Measurements from ENCODE around the gene ZNF101.

The ZNF101 gene

DNA sequence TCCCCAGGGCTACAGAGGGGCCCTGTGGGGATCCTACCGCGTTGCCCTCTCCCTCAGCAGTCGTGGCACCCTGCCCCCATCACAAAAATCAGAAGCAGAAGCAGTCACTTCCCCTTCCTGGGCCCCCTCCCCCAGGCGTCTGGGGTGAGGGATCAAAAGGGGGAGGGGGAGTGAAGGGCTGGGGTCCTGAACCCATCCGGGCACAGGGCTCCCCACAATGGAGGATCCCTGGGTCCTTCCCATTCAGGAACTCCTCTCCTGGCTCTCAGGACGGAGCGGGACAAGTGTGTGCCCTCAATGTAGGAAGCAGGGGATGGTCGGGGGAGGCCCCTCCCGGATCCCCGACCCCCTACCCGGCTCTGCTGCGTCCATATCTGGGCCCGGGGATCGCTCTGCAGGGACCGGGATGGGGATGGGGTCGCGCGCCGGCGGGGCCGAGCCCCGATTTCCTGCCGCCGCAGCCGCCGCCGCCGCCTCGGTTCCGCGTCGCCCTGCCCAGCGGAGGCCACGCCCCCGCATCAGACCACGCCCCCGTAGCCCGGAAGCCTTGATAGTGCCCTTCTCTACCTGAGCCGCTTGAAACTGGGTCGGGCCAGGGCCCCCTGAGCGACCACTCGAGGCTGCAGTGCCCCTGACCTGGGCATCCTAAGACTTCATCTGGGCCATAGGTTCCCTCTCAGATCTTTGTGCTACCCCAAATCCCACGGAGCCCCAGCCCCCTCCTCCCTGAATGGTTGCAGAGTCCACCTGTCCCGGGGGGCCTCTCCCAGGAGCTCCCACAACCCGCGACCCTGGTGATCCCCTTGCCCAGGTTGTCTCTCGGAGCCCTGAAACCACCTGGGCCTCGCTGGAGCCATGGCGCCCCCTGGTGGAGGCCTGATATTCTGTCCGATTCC, 25.2 kb upstream of the ZNF101 start, which contains the start of gene GMIP:
GMIP (minus strand) TSS at position 500 of the 896 bp plus-strand sequence; CDS start at position 372, 128 bp downstream.
- TF ChIP-seq EZH2phosphoT487 (IDR thresholded peaks at IDR 0.05; ENCODE audit: low read depth) (no peak), CTCF (IDR thresholded peaks at IDR 0.05; ENCODE audit: low read depth, low read length) (peak; percentile 97)
- Histone ChIP-seq H3K9me3 (ENCODE audit: insufficient read depth, low read length) (no peaks in the 10 kb centered on the region), H3K4me2 (ENCODE audit: low read length) (peak within 1 kb of the TSS; percentile 98), H3K27ac (ENCODE audit: low read length) (peak within 1 kb of the TSS; percentile 94), H3K36me3 (replicated peaks; ENCODE audit: low read depth, low read length) (peaks cover 53% of the 10 kb centered on the region), H2AFZ (ENCODE audit: low read depth, low read length) (no peak within 1 kb of the TSS; the same call in 1 of the 2 replicates), H4K20me1 (ENCODE audit: insufficient read depth, low read length) (no peaks in the 10 kb centered on the region), H3K4me1 (ENCODE audit: low read length) (peaks cover 16% of the 10 kb centered on the region), H3K4me3 (ENCODE audit: low read length) (peak within 1 kb of the TSS; percentile 90), H3K27me3 (ENCODE audit: low read depth, low read length) (no peaks in the 10 kb centered on the region), H3K79me2 (ENCODE audit: low read length) (peaks cover 22% of the 10 kb centered on the region), H3K9ac (ENCODE audit: low read length) (peak within 1 kb of the TSS; percentile 99)

DNA sequence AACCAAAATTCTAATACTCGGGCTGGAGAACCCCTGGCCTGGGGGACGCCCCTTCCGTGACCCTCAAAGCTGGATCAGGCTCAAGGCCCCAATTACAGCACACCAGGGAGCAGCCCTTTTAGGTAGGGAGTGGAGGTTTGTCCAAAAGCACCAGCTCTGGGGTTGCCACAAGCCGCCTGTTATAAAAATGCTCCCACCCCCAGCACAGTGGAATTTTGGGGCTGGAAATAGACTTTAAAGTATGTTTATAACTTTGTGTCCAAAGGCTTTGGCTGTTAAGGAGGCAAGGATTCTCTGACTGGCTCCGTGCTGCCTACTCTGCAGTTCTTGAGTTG, 24.6 kb upstream of the ZNF101 start:
- Histone ChIP-seq H3K9me3 (ENCODE audit: insufficient read depth, low read length) (no peaks in the 10 kb centered on the region), H3K4me3 (ENCODE audit: low read length) (peak overlapping the region; percentile 90), H3K79me2 (ENCODE audit: low read length) (peaks cover 22% of the 10 kb centered on the region), H3K4me2 (ENCODE audit: low read length) (peak overlapping the region; percentile 98), H3K27ac (ENCODE audit: low read length) (peak overlapping the region; percentile 94), H3K27me3 (ENCODE audit: low read depth, low read length) (no peaks in the 10 kb centered on the region), H2AFZ (ENCODE audit: low read depth, low read length) (no peak overlapping the region), H4K20me1 (ENCODE audit: insufficient read depth, low read length) (no peaks in the 10 kb centered on the region), H3K36me3 (replicated peaks; ENCODE audit: low read depth, low read length) (peaks cover 52% of the 10 kb centered on the region), H3K9ac (ENCODE audit: low read length) (peak overlapping the region; percentile 99), H3K4me1 (ENCODE audit: low read length) (peaks cover 16% of the 10 kb centered on the region)
- TF ChIP-seq CTCF (IDR thresholded peaks at IDR 0.05; ENCODE audit: low read depth, low read length) = 0 out of 2 replicates have a peak, but pooled peaks have one; percentile 3
- no peak for TF ChIP-seq EZH2phosphoT487 (IDR thresholded peaks at IDR 0.05; ENCODE audit: low read depth)

DNA sequence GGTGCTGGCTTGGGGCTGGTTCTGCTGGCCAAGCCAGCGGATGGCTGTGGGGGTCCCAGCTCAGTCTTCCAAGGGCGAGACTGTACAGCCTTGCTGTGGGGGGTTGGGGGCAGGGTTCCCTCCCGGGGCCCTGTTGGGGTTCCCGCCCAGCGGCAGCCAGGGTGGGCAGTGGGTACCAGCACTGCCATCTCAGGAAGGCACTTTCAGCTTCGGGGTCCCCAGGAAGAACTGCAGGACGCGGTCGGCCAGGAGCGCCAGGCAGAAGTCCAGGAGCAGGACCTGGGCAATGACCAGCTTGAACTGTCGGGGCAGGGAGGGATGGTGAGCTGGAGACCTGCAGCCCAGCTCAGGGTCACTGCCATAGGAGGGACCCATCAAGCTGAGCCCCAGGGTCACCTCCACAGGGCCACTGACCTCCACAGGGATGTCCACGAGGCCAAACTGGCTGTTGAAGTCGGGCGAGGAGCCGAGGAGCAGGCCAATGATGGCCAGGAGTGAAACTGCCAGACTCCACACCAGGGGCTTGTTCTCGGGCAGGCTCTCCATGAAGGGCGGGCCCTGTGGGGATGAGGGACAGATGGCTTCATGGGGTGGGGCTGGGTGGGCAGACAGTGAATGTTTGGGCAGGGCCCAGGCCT, 23.3 kb upstream of the ZNF101 start:
- Histone ChIP-seq H3K9ac (ENCODE audit: low read length) (no peak overlapping the region), H3K27me3 (ENCODE audit: low read depth, low read length) (no peaks in the 10 kb centered on the region), H3K36me3 (replicated peaks; ENCODE audit: low read depth, low read length) (peaks cover 54% of the 10 kb centered on the region), H4K20me1 (ENCODE audit: insufficient read depth, low read length) (no peaks in the 10 kb centered on the region), H3K27ac (ENCODE audit: low read length) (no peak overlapping the region), H3K4me3 (ENCODE audit: low read length) (no peak overlapping the region), H3K79me2 (ENCODE audit: low read length) (peaks cover 22% of the 10 kb centered on the region), H3K4me1 (ENCODE audit: low read length) (peaks cover 16% of the 10 kb centered on the region), H3K4me2 (ENCODE audit: low read length) (no peak overlapping the region), H3K9me3 (ENCODE audit: insufficient read depth, low read length) (no peaks in the 10 kb centered on the region), H2AFZ (ENCODE audit: low read depth, low read length) (no peak overlapping the region)
- TF ChIP-seq CTCF (IDR thresholded peaks at IDR 0.05; ENCODE audit: low read depth, low read length) (no peak), EZH2phosphoT487 (IDR thresholded peaks at IDR 0.05; ENCODE audit: low read depth) (no peak)

Data from OCI-LY3 (cell line).